HepG2 (cell line): ENCODE measurements around the gene TMEM231. TPM values are rescaled to one million over a fixed set of nuclear protein-coding genes. Genes with fewer than 3 reads are reported as not detected.

Experiments
- ATAD3A ChIP-seq: sonication (generic); formaldehyde crosslinking; IDR thresholded peaks from 2 replicates; pipeline ENCODE4 v1.4.0; 2020; ENCODE audit warnings: missing genetic modification reagents
- ATF7-NPFF ChIP-seq: sonication (generic); formaldehyde crosslinking; IDR thresholded peaks from 2 replicates; pipeline ENCODE4 v1.8.1; 2023; ENCODE audit warnings: mild to moderate bottlenecking, low read depth, missing genetic modification reagents, moderate library complexity
- CENPT ChIP-seq: sonication (generic); formaldehyde crosslinking; IDR thresholded peaks from 2 replicates; pipeline ENCODE4 v1.8.0; 2022; ENCODE audit warnings: low read depth, mild to moderate bottlenecking, moderate library complexity, missing genetic modification reagents
- DNMT1 ChIP-seq: sonication (generic); formaldehyde crosslinking; IDR thresholded peaks from 2 replicates; pipeline ENCODE4 v1.5.1; 2020; ENCODE audit warnings: mild to moderate bottlenecking, missing genetic modification reagents
- HNF1A ChIP-seq, 2 experiments: sonication (generic) in 1 of 2; formaldehyde crosslinking in 1 of 2; IDR thresholded peaks; 2 replicates each; pipeline versions ENCODE4 v1.4.0 to v1.6.1; 2016 to 2020; ENCODE audit warnings: borderline replicate concordance in 1 of 2, low read depth in 1 of 2, mild to moderate bottlenecking in 1 of 2, missing genetic modification reagents in 1 of 2
- JUNB ChIP-seq: sonication (generic); formaldehyde crosslinking; IDR thresholded peaks from 2 replicates; pipeline ENCODE4 v1.8.0; 2022; ENCODE audit warnings: missing genetic modification reagents, mild to moderate bottlenecking, borderline replicate concordance
- KAT8 ChIP-seq: IDR thresholded peaks from 2 replicates; pipeline ENCODE4 v1.6.1; 2016; ENCODE audit warnings: missing genetic modification reagents, missing compliant biosample characterization
- RARA ChIP-seq: IDR thresholded peaks from 2 replicates; pipeline ENCODE4 v1.6.1; 2016; ENCODE audit warnings: missing genetic modification reagents, missing compliant biosample characterization
- RBAK ChIP-seq: sonication (generic); formaldehyde crosslinking; IDR thresholded peaks from 2 replicates; pipeline ENCODE4 v1.5.1; 2020; ENCODE audit warnings: mild to moderate bottlenecking, missing genetic modification reagents
- RORA ChIP-seq: sonication (generic); formaldehyde crosslinking; IDR thresholded peaks from 2 replicates; pipeline ENCODE4 v1.5.0; 2020; ENCODE audit warnings: mild to moderate bottlenecking, missing genetic modification reagents, moderate library complexity
- SAFB2 ChIP-seq: sonication (generic); formaldehyde crosslinking; IDR thresholded peaks from 2 replicates; pipeline ENCODE4 v1.5.1; 2020; ENCODE audit warnings: missing genetic modification reagents, low read depth, mild to moderate bottlenecking, borderline replicate concordance
- SP5 ChIP-seq: IDR thresholded peaks from 2 replicates; pipeline ENCODE4 v1.6.1; 2016; ENCODE audit warnings: low read depth, borderline replicate concordance
- TGIF2 ChIP-seq: IDR thresholded peaks from 2 replicates; pipeline ENCODE4 v1.6.1; 2016; ENCODE audit warnings: control low read depth, missing compliant biosample characterization
- ZFP62 ChIP-seq: sonication (generic); formaldehyde crosslinking; IDR thresholded peaks from 2 replicates; pipeline ENCODE4 v1.4.0; 2020; ENCODE audit warnings: missing genetic modification reagents
- ZMYM3 ChIP-seq: sonication (generic); formaldehyde crosslinking; IDR thresholded peaks from 2 replicates; pipeline ENCODE4 v1.5.1; 2020; ENCODE audit warnings: mild to moderate bottlenecking, missing genetic modification reagents
- ZNF124 ChIP-seq: sonication (generic); formaldehyde crosslinking; IDR thresholded peaks from 2 replicates; pipeline ENCODE4 v1.4.0; 2020; ENCODE audit warnings: missing genetic modification reagents
- ZNF282 ChIP-seq: fragments of 450-650 bp; IDR thresholded peaks from 2 replicates; pipeline ENCODE4 v1.6.1; 2018; ENCODE audit not compliant: partially characterized antibody
- ZNF567 ChIP-seq: sonication (generic); formaldehyde crosslinking; IDR thresholded peaks from 2 replicates; pipeline ENCODE4 v1.8.1; 2023; ENCODE audit warnings: mild to moderate bottlenecking, missing genetic modification reagents, borderline replicate concordance
- polyA plus RNA-seq, 8 experiments: library from polyadenylated mRNA; depleted of rRNA in 3 of 8; stranded (reverse) in 7 of 8; unstranded in 1 of 8; fragments of >200 nt; fragmentation: Illumina TruSeq in 4 of 8; extraction: Trizol in 4 of 8; gene quantifications; 2 replicates each; pipeline versions ENCODE4 v1.2.1 to v1.2.3, GENCODE V29; 2011 to 2016; ENCODE audit warnings: low read depth in 4 of 8, missing spikeins in 1 of 8, mixed read lengths in 1 of 8; ENCODE audit not compliant: insufficient read depth in 1 of 8
- total RNA-seq, 5 experiments: library from RNA; depleted of rRNA; stranded (reverse); fragments of >200 nt; fragmentation: Illumina TruSeq; extraction: Trizol; gene quantifications; 2 replicates each; pipeline ENCODE4 v1.2.3, GENCODE V29; 2016; ENCODE audit warnings: low read depth in 1 of 5
- TF ChIP-seq, protein P1 (sequence below): sonication (generic); formaldehyde crosslinking; IDR thresholded peaks from 2 replicates; pipeline ENCODE4 v1.4.0; 2020; ENCODE audit warnings: mild to moderate bottlenecking, missing genetic modification reagents
- TF ChIP-seq, protein P2 (sequence below): IDR thresholded peaks from 2 replicates; pipeline ENCODE4 v1.6.1; 2016; ENCODE audit warnings: low read depth, control low read depth
- TF ChIP-seq, protein P3 (sequence below): sonication (generic); formaldehyde crosslinking; IDR thresholded peaks from 2 replicates; pipeline ENCODE4 v1.5.0; 2020; ENCODE audit warnings: missing genetic modification reagents

The TMEM231 gene
- total and polyA plus RNA-seq, 2 of the 13 experiments (the other 11 are each of a cell fraction or from before 2014, with no cell fraction given) = 3.5 to 7.4 TPM

GRCh38 chr16:75555707-75556430, at the start of gene TMEM231 (continued):
- TF ChIP-seq ZMYM3 (CRISPR knock-in tag) (0 out of 2 replicates have a peak, but pooled peaks have one; percentile 8), ATF7-NPFF (CRISPR knock-in tag) (peak; percentile 68), ATAD3A (CRISPR knock-in tag) (no peak; the same call in 1 of the 2 replicates), RARA (CRISPR knock-in tag) (no peak), DNMT1 (CRISPR knock-in tag) (no peak), ZNF124 (CRISPR knock-in tag) (no peak), SAFB2 (CRISPR knock-in tag) (no peak; the same call in 1 of the 2 replicates), SP5 (peak; percentile 77), ZFP62 (CRISPR knock-in tag) (no peak), JUNB (CRISPR knock-in tag) (no peak; the same call in 1 of the 2 replicates), CENPT (peak; percentile 94; the same call in 1 of the 2 replicates), RBAK (CRISPR knock-in tag) (no peak), ZNF282 (no peak), KAT8 (CRISPR knock-in tag) (peak; percentile 63), ZNF567 (CRISPR knock-in tag) (peak; percentile 97; the same call in 1 of the 2 replicates), HNF1A (IDR thresholded peaks at IDR 0.05; ENCODE audit: low read depth) (no peak), HNF1A (CRISPR knock-in tag; IDR thresholded peaks at IDR 0.05; ENCODE audit: borderline replicate concordance) (no peak), TGIF2 (CRISPR knock-in tag) (peak; percentile 40; the same call in 1 of the 2 replicates), RORA (CRISPR knock-in tag) (no peak)
- TF ChIP-seq, protein P1, sequence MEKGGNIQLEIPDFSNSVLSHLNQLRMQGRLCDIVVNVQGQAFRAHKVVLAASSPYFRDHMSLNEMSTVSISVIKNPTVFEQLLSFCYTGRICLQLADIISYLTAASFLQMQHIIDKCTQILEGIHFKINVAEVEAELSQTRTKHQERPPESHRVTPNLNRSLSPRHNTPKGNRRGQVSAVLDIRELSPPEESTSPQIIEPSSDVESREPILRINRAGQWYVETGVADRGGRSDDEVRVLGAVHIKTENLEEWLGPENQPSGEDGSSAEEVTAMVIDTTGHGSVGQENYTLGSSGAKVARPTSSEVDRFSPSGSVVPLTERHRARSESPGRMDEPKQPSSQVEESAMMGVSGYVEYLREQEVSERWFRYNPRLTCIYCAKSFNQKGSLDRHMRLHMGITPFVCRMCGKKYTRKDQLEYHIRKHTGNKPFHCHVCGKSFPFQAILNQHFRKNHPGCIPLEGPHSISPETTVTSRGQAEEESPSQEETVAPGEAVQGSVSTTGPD (CRISPR knock-in tag) = no peak
- TF ChIP-seq, protein P2, sequence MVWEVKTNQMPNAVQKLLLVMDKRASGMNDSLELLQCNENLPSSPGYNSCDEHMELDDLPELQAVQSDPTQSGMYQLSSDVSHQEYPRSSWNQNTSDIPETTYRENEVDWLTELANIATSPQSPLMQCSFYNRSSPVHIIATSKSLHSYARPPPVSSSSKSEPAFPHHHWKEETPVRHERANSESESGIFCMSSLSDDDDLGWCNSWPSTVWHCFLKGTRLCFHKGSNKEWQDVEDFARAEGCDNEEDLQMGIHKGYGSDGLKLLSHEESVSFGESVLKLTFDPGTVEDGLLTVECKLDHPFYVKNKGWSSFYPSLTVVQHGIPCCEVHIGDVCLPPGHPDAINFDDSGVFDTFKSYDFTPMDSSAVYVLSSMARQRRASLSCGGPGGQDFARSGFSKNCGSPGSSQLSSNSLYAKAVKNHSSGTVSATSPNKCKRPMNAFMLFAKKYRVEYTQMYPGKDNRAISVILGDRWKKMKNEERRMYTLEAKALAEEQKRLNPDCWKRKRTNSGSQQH = no peak
- TF ChIP-seq, protein P3, sequence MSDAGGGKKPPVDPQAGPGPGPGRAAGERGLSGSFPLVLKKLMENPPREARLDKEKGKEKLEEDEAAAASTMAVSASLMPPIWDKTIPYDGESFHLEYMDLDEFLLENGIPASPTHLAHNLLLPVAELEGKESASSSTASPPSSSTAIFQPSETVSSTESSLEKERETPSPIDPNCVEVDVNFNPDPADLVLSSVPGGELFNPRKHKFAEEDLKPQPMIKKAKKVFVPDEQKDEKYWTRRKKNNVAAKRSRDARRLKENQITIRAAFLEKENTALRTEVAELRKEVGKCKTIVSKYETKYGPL (CRISPR knock-in tag) = no peak
